A673 (cell line): ENCODE results near the gene IRX6.

Experiments used
- CTCF ChIP-seq: fragments of 300-800, 200-600 bp; sonication (generic); conservative IDR thresholded peaks from 2 replicates; pipeline ENCODE4 v1.5.1; 2017; ENCODE audit warnings: low read depth, mild to moderate bottlenecking, antibody characterized with exemption, low read length, moderate library complexity, mixed read lengths
- EZH2 ChIP-seq: fragments of 200-600 bp; sonication (generic); IDR thresholded peaks from 2 replicates; pipeline ENCODE4 v1.6.1; 2017; ENCODE audit warnings: borderline replicate concordance, low read depth, mild to moderate bottlenecking, mixed read lengths, antibody characterized with exemption, low read length; ENCODE audit not compliant: poor library complexity, severe bottlenecking

GRCh38 chr16:55289353-55289752, 34.6 kb upstream of the IRX6 start:
- TF ChIP-seq EZH2 (no peak), CTCF (no peak)
